HepG2 (cell line): Measurements from ENCODE around the gene HMMR. TPM values are rescaled to one million over a fixed set of nuclear protein-coding genes. Genes with fewer than 3 reads are reported as not detected.
A peak's percentile ranks its signal among the peaks of the same experiment; 100 is the strongest.

Experiments used
- HNF4A ChIP-seq: sonication (generic); formaldehyde crosslinking; IDR thresholded peaks from 2 replicates; pipeline ENCODE4 v1.4.0; 2020; ENCODE audit warnings: missing genetic modification reagents
- JDP2 ChIP-seq: sonication (generic); formaldehyde crosslinking; IDR thresholded peaks from 2 replicates; pipeline ENCODE4 v1.8.1; 2022; ENCODE audit warnings: missing genetic modification reagents, borderline replicate concordance
- JUN ChIP-seq: sonication (generic); formaldehyde crosslinking; IDR thresholded peaks from 2 replicates; pipeline ENCODE4 v1.4.0; 2020; ENCODE audit warnings: mild to moderate bottlenecking, missing genetic modification reagents
- NFKBIZ ChIP-seq: IDR thresholded peaks from 2 replicates; pipeline ENCODE4 v1.6.1; 2018; ENCODE audit warnings: missing genetic modification reagents, missing compliant biosample characterization
- NFYC ChIP-seq: IDR thresholded peaks from 2 replicates; pipeline ENCODE4 v1.6.1; 2016; ENCODE audit warnings: missing genetic modification reagents, missing compliant biosample characterization
- POLR2AphosphoS2 ChIP-seq: IDR thresholded peaks from 2 replicates; pipeline ENCODE4 v1.6.1; 2011; ENCODE audit warnings: low read depth, low read length, improper control_type of control experiment
- SOX6 ChIP-seq, 2 experiments: fragments of 450-650 bp in 1 of 2; sonication (generic) in 1 of 2; formaldehyde crosslinking in 1 of 2; IDR thresholded peaks; 2 replicates each; pipeline versions ENCODE4 v1.4.0 to v1.6.1; 2017 to 2020; ENCODE audit warnings: antibody characterized with exemption in 1 of 2, mild to moderate bottlenecking in 1 of 2, missing genetic modification reagents in 1 of 2
- SRSF1 ChIP-seq: fragments of 200-400 bp; formaldehyde crosslinking; optimal IDR thresholded peaks from 2 replicates; pipeline ENCODE3; 2017; ENCODE audit warnings: mild to moderate bottlenecking, low read depth, low read length, moderate library complexity
- TOPORS ChIP-seq: sonication (generic); formaldehyde crosslinking; IDR thresholded peaks from 2 replicates; pipeline ENCODE4 v1.8.0; 2023; ENCODE audit warnings: mild to moderate bottlenecking, missing genetic modification reagents
- U2AF1 ChIP-seq: fragments of 200-400 bp; formaldehyde crosslinking; optimal IDR thresholded peaks from 2 replicates; pipeline ENCODE3; 2017; ENCODE audit warnings: mild to moderate bottlenecking, low read depth, low read length
- XRCC5 ChIP-seq: fragments of 200-400 bp; formaldehyde crosslinking; optimal IDR thresholded peaks from 2 replicates; pipeline ENCODE3; 2017; ENCODE audit warnings: mild to moderate bottlenecking, low read length
- ZFP36L2 ChIP-seq: sonication (generic); formaldehyde crosslinking; IDR thresholded peaks from 2 replicates; pipeline ENCODE4 v1.4.0; 2020; ENCODE audit warnings: missing genetic modification reagents
- ZKSCAN8 ChIP-seq: IDR thresholded peaks from 2 replicates; pipeline ENCODE4 v1.6.1; 2016; ENCODE audit warnings: borderline replicate concordance, missing genetic modification reagents, missing compliant biosample characterization
- ZNF256 ChIP-seq: sonication (generic); formaldehyde crosslinking; conservative IDR thresholded peaks from 2 replicates; pipeline ENCODE4 v1.4.0; 2020; ENCODE audit warnings: missing genetic modification reagents
- ZNF510 ChIP-seq: sonication (generic); formaldehyde crosslinking; IDR thresholded peaks from 2 replicates; pipeline ENCODE4 v1.4.0; 2020; ENCODE audit warnings: low read depth, mild to moderate bottlenecking, missing genetic modification reagents
- ZNF615 ChIP-seq: sonication (generic); formaldehyde crosslinking; IDR thresholded peaks from 2 replicates; pipeline ENCODE4 v1.5.0; 2020; ENCODE audit warnings: mild to moderate bottlenecking, missing genetic modification reagents, borderline replicate concordance
- ZNF629 ChIP-seq: sonication (generic); formaldehyde crosslinking; conservative IDR thresholded peaks from 2 replicates; pipeline ENCODE4 v1.5.0; 2020; ENCODE audit warnings: missing genetic modification reagents
- ZNF703 ChIP-seq: sonication (generic); formaldehyde crosslinking; IDR thresholded peaks from 2 replicates; pipeline ENCODE4 v1.5.1; 2020; ENCODE audit warnings: missing genetic modification reagents, mild to moderate bottlenecking, moderate library complexity, borderline replicate concordance
- ZNF737 ChIP-seq: sonication (generic); formaldehyde crosslinking; IDR thresholded peaks from 2 replicates; pipeline ENCODE4 v1.5.0; 2020; ENCODE audit warnings: missing genetic modification reagents, mild to moderate bottlenecking, borderline replicate concordance
- ZNF775 ChIP-seq: sonication (generic); formaldehyde crosslinking; IDR thresholded peaks from 2 replicates; pipeline ENCODE4 v1.4.0; 2020; ENCODE audit warnings: missing genetic modification reagents, mild to moderate bottlenecking, moderate library complexity, borderline replicate concordance
- polyA plus RNA-seq, 8 experiments: library from polyadenylated mRNA; depleted of rRNA in 3 of 8; stranded (reverse) in 7 of 8; unstranded in 1 of 8; fragments of >200 nt; fragmentation: Illumina TruSeq in 4 of 8; extraction: Trizol in 4 of 8; gene quantifications; 2 replicates each; pipeline versions ENCODE4 v1.2.1 to v1.2.3, GENCODE V29; 2011 to 2016; ENCODE audit warnings: low read depth in 4 of 8, missing spikeins in 1 of 8, mixed read lengths in 1 of 8; ENCODE audit not compliant: insufficient read depth in 1 of 8
- total RNA-seq, 5 experiments: library from RNA; depleted of rRNA; stranded (reverse); fragments of >200 nt; fragmentation: Illumina TruSeq; extraction: Trizol; gene quantifications; 2 replicates each; pipeline ENCODE4 v1.2.3, GENCODE V29; 2016; ENCODE audit warnings: low read depth in 1 of 5
- TF ChIP-seq, protein P1 (sequence below): IDR thresholded peaks from 2 replicates; pipeline ENCODE4 v1.6.1; 2016; ENCODE audit warnings: low read depth, missing genetic modification reagents, missing compliant biosample characterization
- TF ChIP-seq, protein P2 (sequence below): sonication (generic); formaldehyde crosslinking; IDR thresholded peaks from 2 replicates; pipeline ENCODE4 v1.5.1; 2020; ENCODE audit warnings: missing genetic modification reagents, mild to moderate bottlenecking, borderline replicate concordance
- TF ChIP-seq, protein P3 (sequence below): sonication (generic); IDR thresholded peaks from 2 replicates; pipeline ENCODE4 v1.6.1; 2016; ENCODE audit warnings: low read depth, borderline replicate concordance

The HMMR gene
- total and polyA plus RNA-seq, 2 of the 13 experiments (the other 11 are each of a cell fraction or from before 2014, with no cell fraction given) = 8.5 to 48.3 TPM

DNA sequence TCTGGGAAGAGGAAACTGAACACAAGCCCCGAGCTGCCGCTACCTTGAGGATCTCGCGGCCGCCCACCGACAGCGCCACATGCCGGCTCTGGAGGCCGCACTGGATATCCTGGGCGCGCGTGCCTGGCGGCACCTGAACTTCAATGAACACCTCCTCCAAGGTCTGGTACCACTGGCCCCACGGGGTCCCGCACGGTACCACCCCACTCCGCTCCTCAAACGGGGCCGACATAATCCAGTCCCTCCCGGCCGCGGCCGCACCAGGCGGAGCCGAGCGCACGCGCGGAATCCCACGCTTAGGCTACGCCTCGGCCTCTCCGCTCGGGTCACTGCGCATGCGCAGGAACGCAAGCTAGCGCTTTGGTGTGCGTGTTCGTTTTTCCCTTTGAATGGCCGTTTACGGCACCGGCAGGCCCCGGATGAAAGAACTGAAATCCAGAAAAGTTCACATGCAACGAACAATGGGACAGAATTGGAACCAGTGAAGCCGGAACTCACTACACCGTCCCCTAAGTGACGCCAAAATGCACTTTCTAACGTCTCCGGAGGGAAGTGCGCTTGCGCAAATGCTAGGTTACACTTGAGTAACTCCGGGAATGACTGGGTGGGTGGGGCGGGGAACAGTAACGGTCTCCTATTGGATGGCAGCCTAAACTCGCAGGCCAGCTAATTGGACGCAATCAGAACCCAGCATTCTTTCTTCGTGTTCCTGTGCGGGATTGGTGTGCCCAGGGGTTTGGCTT, 442 bp upstream of the HMMR start, which contains the start of gene NUDCD2 (continued):
- TF ChIP-seq ZNF703 = no peak
- no peak; the same call in 1 of the 2 replicates for TF ChIP-seq JUN
- TF ChIP-seq, protein P1, sequence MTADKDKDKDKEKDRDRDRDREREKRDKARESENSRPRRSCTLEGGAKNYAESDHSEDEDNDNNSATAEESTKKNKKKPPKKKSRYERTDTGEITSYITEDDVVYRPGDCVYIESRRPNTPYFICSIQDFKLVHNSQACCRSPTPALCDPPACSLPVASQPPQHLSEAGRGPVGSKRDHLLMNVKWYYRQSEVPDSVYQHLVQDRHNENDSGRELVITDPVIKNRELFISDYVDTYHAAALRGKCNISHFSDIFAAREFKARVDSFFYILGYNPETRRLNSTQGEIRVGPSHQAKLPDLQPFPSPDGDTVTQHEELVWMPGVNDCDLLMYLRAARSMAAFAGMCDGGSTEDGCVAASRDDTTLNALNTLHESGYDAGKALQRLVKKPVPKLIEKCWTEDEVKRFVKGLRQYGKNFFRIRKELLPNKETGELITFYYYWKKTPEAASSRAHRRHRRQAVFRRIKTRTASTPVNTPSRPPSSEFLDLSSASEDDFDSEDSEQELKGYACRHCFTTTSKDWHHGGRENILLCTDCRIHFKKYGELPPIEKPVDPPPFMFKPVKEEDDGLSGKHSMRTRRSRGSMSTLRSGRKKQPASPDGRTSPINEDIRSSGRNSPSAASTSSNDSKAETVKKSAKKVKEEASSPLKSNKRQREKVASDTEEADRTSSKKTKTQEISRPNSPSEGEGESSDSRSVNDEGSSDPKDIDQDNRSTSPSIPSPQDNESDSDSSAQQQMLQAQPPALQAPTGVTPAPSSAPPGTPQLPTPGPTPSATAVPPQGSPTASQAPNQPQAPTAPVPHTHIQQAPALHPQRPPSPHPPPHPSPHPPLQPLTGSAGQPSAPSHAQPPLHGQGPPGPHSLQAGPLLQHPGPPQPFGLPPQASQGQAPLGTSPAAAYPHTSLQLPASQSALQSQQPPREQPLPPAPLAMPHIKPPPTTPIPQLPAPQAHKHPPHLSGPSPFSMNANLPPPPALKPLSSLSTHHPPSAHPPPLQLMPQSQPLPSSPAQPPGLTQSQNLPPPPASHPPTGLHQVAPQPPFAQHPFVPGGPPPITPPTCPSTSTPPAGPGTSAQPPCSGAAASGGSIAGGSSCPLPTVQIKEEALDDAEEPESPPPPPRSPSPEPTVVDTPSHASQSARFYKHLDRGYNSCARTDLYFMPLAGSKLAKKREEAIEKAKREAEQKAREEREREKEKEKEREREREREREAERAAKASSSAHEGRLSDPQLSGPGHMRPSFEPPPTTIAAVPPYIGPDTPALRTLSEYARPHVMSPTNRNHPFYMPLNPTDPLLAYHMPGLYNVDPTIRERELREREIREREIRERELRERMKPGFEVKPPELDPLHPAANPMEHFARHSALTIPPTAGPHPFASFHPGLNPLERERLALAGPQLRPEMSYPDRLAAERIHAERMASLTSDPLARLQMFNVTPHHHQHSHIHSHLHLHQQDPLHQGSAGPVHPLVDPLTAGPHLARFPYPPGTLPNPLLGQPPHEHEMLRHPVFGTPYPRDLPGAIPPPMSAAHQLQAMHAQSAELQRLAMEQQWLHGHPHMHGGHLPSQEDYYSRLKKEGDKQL (CRISPR knock-in tag) = no peak
- TF ChIP-seq ZNF775 = no peak
- no peak for TF ChIP-seq JDP2 (CRISPR knock-in tag)
- TF ChIP-seq ZNF510 = peak; percentile 81
- TF ChIP-seq ZNF256 (CRISPR knock-in tag) = no peak
- TF ChIP-seq SRSF1 = no peak
- peak; percentile 85; the same call in 1 of the 2 replicates for TF ChIP-seq ZNF737
- TF ChIP-seq ZNF629 (CRISPR knock-in tag) = no peak
- TF ChIP-seq XRCC5 = peak; percentile 27
- no peak for TF ChIP-seq ZFP36L2 (CRISPR knock-in tag)
- TF ChIP-seq, protein P2, sequence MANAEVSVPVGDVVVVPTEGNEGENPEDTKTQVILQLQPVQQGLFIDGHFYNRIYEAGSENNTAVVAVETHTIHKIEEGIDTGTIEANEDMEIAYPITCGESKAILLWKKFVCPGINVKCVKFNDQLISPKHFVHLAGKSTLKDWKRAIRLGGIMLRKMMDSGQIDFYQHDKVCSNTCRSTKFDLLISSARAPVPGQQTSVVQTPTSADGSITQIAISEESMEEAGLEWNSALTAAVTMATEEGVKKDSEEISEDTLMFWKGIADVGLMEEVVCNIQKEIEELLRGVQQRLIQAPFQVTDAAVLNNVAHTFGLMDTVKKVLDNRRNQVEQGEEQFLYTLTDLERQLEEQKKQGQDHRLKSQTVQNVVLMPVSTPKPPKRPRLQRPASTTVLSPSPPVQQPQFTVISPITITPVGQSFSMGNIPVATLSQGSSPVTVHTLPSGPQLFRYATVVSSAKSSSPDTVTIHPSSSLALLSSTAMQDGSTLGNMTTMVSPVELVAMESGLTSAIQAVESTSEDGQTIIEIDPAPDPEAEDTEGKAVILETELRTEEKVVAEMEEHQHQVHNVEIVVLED (CRISPR knock-in tag) = peak; percentile 87
- no peak for TF ChIP-seq U2AF1
- TF ChIP-seq TOPORS (CRISPR knock-in tag) = peak; percentile 93
- peak; percentile 65; the same call in 1 of the 2 replicates for TF ChIP-seq POLR2AphosphoS2
- TF ChIP-seq, protein P3, sequence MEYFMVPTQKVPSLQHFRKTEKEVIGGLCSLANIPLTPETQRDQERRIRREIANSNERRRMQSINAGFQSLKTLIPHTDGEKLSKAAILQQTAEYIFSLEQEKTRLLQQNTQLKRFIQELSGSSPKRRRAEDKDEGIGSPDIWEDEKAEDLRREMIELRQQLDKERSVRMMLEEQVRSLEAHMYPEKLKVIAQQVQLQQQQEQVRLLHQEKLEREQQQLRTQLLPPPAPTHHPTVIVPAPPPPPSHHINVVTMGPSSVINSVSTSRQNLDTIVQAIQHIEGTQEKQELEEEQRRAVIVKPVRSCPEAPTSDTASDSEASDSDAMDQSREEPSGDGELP = peak; percentile 30; the same call in 1 of the 2 replicates
- TF ChIP-seq ZNF615 = no peak
- no peak for TF ChIP-seq SOX6 (IDR thresholded peaks at IDR 0.05)
- TF ChIP-seq SOX6 (CRISPR knock-in tag; IDR thresholded peaks at IDR 0.05) = peak; percentile 63
- no peak for TF ChIP-seq NFKBIZ
- TF ChIP-seq ZKSCAN8 (CRISPR knock-in tag) = no peak
- TF ChIP-seq NFYC = peak; percentile 87
- 0 out of 2 replicates have a peak, but pooled peaks have one; percentile 28 for TF ChIP-seq HNF4A (CRISPR knock-in tag)
